ENCODE measurements around the gene TTC17. TPM values are rescaled to one million over a fixed set of nuclear protein-coding genes. Genes with fewer than 3 reads are reported as not detected.

TTC17 gene, protein sequence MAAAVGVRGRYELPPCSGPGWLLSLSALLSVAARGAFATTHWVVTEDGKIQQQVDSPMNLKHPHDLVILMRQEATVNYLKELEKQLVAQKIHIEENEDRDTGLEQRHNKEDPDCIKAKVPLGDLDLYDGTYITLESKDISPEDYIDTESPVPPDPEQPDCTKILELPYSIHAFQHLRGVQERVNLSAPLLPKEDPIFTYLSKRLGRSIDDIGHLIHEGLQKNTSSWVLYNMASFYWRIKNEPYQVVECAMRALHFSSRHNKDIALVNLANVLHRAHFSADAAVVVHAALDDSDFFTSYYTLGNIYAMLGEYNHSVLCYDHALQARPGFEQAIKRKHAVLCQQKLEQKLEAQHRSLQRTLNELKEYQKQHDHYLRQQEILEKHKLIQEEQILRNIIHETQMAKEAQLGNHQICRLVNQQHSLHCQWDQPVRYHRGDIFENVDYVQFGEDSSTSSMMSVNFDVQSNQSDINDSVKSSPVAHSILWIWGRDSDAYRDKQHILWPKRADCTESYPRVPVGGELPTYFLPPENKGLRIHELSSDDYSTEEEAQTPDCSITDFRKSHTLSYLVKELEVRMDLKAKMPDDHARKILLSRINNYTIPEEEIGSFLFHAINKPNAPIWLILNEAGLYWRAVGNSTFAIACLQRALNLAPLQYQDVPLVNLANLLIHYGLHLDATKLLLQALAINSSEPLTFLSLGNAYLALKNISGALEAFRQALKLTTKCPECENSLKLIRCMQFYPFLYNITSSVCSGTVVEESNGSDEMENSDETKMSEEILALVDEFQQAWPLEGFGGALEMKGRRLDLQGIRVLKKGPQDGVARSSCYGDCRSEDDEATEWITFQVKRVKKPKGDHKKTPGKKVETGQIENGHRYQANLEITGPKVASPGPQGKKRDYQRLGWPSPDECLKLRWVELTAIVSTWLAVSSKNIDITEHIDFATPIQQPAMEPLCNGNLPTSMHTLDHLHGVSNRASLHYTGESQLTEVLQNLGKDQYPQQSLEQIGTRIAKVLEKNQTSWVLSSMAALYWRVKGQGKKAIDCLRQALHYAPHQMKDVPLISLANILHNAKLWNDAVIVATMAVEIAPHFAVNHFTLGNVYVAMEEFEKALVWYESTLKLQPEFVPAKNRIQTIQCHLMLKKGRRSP
- 70.3 and 72.7 TPM in 2 replicates for total RNA-seq

DNA sequence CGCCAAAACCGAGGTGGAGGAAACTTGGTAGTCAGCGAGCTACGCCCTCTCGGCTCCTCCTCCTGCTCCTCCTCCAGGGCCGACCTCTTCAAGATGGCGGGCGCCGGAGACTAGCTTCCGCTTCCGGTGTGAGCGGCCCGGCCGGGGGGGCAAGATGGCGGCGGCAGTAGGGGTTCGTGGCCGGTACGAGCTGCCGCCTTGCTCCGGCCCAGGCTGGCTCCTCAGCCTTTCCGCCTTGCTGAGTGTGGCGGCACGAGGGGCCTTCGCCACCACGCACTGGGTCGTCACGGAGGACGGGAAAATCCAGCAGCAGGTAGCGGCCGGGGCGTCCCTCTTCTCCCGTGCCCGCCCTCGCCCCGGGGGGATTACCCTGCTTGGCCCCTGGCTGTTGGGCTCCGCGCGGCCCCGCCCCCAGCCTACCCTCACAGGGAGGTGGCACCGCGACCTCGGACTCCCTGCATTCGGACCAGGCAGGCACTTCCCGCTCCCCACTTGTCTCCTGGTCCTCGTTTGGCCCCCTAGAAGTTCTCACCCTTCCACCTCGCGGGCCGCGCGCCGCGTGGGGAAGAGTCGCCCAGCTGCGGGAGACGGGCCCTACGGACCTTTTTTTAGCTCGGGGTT is at the start of gene TTC17:
TTC17 (plus strand) TSS at position 120 of the 621 bp plus-strand sequence; CDS start at position 155, 35 bp downstream.

DNA sequence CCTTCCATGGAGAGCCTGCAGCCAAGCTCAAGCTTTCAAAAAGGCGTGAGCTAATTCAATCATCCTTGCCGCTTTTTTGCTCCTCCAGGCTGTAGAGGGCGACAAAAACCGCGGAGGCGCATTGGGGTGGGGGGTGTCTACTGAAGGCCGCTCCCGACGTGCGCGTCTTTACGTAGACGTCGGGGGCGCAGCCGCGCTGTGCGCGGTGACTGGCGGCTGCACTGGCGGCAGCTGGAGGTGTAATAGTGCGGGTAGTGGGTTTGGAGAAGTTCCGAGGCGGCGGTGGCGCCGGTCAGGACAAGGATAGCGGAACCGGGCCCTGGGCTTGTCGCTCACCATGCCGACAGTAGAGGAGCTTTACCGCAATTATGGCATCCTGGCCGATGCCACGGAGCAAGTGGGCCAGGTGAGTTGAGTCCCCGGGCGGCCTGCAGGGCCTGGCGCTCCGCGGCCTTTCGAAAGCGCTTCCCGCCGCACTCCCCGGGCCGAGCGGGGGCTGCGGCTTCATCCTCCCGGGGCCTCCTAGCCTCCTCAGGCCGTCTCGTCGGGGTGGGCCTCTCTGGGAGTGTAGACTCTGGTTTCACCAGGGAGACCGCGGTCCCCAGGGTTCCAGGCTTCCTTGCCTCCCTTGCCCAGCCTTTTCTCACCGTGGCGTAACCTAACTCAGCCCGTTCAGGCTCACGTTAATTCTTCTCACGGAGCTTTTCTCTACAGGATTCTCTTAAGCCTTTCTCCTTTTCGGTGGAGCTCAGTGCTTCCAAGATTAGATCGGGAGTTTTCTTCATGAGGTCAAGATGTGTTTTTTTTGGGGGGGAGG is 46.7 kb upstream of the TTC17 start, which contains the start of gene API5:
API5 (plus strand) TSS at position 206 of the 817 bp plus-strand sequence; CDS start at position 338, 132 bp downstream.

Other genes starting within 250 kb of the TTC17 start
- gene API5, start 46.9 kb upstream of the TTC17 start, total RNA-seq = 51.8 and 63.0 TPM in 2 replicates

All from smooth muscle cell of bladder (primary cell).